Spleen (tissue), 7 donors: ENCODE measurements around the gene NUP155.

Source experiments
- POLR2A ChIP-seq, 3 donors: fragments of 450-650 bp; IDR thresholded peaks; one replicate each; pipeline ENCODE4 v1.5.1; 2017; ENCODE audit warnings: antibody characterized with exemption in 3 of 3, mild to moderate bottlenecking in 1 of 3
- POLR2AphosphoS5 ChIP-seq, 3 donors: sonication (generic); formaldehyde crosslinking; IDR thresholded peaks; one replicate each; pipeline ENCODE4 v1.5.1; 2017; ENCODE audit warnings: antibody characterized with exemption in 3 of 3
- TF ChIP-seq, protein P1 (sequence below), 11 experiments: fragments of 200-600 bp in 7 of 11; fragments of 450-650 bp in 4 of 11; sonication (generic) in 4 of 11; IDR thresholded peaks in 8 of 11; conservative IDR thresholded peaks in 3 of 11; 1 replicate in 7 of 11; 2 replicates in 4 of 11; pipeline versions ENCODE4 v1.4.0 to v1.8.0; 2016 to 2021; ENCODE audit warnings: antibody characterized with exemption in 11 of 11, inconsistent platforms in 4 of 11, mild to moderate bottlenecking in 1 of 11
- donor health status: DM: no; HTN: no; CAD: no; lungs with moderate emphysema.
- donor health status: DM: no; HTN: no; CAD: no.
- donor health status: DM: no; HTN: no; CAD: no.

DNA sequence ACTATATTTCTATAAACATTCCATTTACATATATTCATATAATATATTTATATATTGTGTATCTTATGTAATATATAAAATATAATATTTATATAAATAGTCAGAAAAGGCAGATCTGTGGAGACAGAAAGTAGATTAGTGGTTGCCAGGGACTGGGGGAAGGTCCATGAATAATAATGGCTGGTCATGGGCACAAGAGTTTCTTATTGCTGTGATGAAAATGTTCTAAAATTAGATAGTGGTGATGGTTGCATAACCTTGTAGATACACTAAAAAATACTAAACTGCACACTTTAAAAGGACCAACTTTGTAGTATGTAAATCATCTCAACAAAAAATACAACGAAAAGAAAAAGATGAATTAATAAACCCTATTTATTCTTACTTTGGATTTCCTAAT, 47.3 kb downstream of the NUP155 start:
- TF ChIP-seq POLR2AphosphoS5 (IDR thresholded peaks at IDR 0.05) (no peak), POLR2A (IDR thresholded peaks at IDR 0.05) (no peak)
- TF ChIP-seq, protein P1, sequence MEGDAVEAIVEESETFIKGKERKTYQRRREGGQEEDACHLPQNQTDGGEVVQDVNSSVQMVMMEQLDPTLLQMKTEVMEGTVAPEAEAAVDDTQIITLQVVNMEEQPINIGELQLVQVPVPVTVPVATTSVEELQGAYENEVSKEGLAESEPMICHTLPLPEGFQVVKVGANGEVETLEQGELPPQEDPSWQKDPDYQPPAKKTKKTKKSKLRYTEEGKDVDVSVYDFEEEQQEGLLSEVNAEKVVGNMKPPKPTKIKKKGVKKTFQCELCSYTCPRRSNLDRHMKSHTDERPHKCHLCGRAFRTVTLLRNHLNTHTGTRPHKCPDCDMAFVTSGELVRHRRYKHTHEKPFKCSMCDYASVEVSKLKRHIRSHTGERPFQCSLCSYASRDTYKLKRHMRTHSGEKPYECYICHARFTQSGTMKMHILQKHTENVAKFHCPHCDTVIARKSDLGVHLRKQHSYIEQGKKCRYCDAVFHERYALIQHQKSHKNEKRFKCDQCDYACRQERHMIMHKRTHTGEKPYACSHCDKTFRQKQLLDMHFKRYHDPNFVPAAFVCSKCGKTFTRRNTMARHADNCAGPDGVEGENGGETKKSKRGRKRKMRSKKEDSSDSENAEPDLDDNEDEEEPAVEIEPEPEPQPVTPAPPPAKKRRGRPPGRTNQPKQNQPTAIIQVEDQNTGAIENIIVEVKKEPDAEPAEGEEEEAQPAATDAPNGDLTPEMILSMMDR (IDR thresholded peaks at IDR 0.05 in 8 of 11, conservative IDR thresholded peaks at IDR 0.05 in 3 of 11), result no peak
